ENCODE results near the gene KCNMB3.

DNA sequence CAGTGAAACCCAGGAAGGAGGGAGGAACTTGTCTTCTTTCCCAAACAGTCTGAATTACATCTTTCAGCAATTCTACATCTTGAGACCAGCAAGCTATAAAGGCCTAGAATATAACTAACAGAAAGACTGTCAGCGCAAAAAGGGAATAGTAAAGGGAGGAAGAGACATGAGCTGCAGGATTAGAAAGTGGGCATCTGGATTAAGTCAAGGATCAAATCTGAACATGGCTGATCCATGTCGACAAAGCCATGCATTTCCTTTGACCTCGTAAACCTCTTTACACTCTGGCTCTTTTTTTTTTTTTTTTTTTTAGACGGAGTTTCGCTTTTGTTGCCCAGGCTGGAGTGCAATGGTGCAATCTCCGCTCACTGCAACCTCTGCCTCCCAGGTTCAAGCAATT is 35.4 kb upstream of the KCNMB3 start:
- TF ChIP-seq, protein P1, sequence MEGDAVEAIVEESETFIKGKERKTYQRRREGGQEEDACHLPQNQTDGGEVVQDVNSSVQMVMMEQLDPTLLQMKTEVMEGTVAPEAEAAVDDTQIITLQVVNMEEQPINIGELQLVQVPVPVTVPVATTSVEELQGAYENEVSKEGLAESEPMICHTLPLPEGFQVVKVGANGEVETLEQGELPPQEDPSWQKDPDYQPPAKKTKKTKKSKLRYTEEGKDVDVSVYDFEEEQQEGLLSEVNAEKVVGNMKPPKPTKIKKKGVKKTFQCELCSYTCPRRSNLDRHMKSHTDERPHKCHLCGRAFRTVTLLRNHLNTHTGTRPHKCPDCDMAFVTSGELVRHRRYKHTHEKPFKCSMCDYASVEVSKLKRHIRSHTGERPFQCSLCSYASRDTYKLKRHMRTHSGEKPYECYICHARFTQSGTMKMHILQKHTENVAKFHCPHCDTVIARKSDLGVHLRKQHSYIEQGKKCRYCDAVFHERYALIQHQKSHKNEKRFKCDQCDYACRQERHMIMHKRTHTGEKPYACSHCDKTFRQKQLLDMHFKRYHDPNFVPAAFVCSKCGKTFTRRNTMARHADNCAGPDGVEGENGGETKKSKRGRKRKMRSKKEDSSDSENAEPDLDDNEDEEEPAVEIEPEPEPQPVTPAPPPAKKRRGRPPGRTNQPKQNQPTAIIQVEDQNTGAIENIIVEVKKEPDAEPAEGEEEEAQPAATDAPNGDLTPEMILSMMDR (IDR thresholded peaks at IDR 0.05), result no peak
- TF ChIP-seq POLR2AphosphoS5 (IDR thresholded peaks at IDR 0.05), result no peak
- TF ChIP-seq POLR2A (IDR thresholded peaks at IDR 0.05), result no peak

Data from breast epithelium (tissue), 3 donors.